ENCODE data around the gene TENT5C.

- TF ChIP-seq, protein P1, sequence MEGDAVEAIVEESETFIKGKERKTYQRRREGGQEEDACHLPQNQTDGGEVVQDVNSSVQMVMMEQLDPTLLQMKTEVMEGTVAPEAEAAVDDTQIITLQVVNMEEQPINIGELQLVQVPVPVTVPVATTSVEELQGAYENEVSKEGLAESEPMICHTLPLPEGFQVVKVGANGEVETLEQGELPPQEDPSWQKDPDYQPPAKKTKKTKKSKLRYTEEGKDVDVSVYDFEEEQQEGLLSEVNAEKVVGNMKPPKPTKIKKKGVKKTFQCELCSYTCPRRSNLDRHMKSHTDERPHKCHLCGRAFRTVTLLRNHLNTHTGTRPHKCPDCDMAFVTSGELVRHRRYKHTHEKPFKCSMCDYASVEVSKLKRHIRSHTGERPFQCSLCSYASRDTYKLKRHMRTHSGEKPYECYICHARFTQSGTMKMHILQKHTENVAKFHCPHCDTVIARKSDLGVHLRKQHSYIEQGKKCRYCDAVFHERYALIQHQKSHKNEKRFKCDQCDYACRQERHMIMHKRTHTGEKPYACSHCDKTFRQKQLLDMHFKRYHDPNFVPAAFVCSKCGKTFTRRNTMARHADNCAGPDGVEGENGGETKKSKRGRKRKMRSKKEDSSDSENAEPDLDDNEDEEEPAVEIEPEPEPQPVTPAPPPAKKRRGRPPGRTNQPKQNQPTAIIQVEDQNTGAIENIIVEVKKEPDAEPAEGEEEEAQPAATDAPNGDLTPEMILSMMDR (conservative IDR thresholded peaks at IDR 0.05 in 1 of 2, IDR thresholded peaks at IDR 0.05 in 1 of 2; ENCODE audit: extremely low read depth in 1 of 2, insufficient read depth in 1 of 2, low read depth in 1 of 2, low read length in 2 of 2), result no peak
- TF ChIP-seq EZH2 (IDR thresholded peaks at IDR 0.05; ENCODE audit: borderline replicate concordance, low read length), result no peak
These were observed 18.9 kb upstream of the TENT5C start for GRCh38 chr1:117586747-117587498.

All from mammary epithelial cell (primary cell).